GM19372 (cell line): ENCODE measurements around the gene NECTIN1.

ENCODE experiments used
- ATAC-seq: cut with Tn5 transposase; IDR thresholded peaks from one replicate; pipeline ENCODE4 v1.9.1; 2021; ENCODE audit warnings: mild to moderate bottlenecking, low read depth, moderate library complexity; ENCODE audit not compliant: unreplicated experiment

The NECTIN1 gene

DNA sequence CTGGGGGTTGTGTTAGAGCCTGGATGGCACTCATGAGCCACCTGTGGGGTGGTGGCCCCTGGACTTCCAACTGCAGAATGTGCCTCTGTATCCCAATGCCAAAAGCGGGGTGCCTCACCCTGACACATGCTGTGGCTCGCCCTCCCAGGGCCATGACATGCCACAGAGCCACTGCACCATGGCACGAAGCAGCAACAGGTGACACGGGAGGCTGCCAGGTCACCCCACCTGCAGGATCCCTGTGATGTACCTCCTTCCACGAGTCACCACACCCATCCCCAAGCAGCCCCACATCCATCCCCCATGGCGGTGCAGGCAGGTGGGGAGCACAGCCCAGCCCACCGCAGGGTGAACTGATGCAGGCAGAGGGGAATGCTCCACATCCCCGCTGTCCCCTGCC, 14.8 kb downstream of the NECTIN1 start:
- no peak for ATAC-seq

- no peak for ATAC-seq
Measured at GRCh38 chr11:119713359-119714040, 15.5 kb downstream of the NECTIN1 start.

DNA sequence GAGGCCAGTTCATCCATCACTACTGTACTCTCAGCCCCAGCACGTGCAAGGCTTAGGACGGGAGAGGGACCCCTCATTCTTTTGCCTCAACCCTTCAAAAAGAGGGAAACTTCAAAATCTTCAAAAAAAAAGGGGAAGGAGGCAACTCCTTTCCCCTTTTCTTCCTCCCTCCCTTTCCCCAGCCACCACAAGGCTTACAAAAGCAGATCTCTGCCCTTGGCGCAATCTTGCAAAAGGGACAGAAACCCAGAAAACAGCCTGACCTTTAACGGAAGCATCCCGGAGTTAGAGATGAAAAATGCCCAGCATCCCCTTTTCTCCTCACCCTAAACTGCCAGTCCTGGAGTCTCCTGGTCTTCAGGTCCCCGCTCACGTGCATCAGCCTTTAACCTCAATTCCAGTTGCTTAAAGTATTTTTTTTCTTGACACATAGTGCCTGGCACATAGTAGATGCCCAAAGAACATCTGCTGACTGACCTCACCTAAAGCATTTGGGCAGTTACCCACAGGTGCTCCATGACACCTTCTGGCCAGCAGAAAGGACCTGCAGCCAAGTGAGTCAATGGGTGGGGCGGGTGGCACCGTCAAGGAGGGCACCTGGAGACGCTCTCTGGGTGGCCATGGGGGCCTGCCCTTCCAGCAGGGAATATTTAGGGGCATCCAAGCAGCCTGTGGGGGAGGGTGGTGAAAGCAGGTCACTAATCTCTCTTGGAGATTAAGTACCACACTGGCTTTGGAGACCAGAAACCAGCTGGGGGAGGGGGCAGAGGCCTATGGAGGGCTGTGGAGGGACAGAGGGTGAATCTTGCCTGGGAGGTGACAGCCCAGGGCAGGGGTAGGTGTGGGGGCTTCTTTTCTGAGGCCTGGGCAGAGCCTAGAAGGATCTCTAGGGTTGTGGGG, 16.3 kb downstream of the NECTIN1 start:
- no peak for ATAC-seq

DNA sequence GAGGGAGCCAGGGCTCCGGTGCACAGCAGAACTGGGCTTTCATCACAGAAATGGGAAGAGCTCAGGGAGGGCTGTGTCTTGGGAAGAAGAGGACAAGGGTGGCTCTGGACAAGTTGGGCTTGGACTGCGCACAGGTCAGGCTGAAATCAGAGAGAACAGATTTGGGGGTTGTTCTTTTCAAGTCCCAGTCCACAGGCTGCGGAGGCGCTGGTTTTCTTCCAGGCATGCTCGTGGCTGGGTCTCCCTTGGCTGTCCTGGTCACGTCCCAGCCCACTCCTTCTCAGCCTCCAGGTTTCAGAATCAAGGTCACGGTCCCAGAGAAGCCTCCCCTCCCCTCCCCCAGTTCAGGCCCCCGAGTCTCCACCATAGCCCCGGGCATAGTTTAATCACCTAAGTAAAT, 17.0 kb downstream of the NECTIN1 start:
- ATAC-seq: no peak

- ATAC-seq: no peak
Measured at GRCh38 chr11:119711476-119711875, 17.5 kb downstream of the NECTIN1 start.

- no peak for ATAC-seq
Measured at GRCh38 chr11:119710417-119710816, 18.6 kb downstream of the NECTIN1 start.

DNA sequence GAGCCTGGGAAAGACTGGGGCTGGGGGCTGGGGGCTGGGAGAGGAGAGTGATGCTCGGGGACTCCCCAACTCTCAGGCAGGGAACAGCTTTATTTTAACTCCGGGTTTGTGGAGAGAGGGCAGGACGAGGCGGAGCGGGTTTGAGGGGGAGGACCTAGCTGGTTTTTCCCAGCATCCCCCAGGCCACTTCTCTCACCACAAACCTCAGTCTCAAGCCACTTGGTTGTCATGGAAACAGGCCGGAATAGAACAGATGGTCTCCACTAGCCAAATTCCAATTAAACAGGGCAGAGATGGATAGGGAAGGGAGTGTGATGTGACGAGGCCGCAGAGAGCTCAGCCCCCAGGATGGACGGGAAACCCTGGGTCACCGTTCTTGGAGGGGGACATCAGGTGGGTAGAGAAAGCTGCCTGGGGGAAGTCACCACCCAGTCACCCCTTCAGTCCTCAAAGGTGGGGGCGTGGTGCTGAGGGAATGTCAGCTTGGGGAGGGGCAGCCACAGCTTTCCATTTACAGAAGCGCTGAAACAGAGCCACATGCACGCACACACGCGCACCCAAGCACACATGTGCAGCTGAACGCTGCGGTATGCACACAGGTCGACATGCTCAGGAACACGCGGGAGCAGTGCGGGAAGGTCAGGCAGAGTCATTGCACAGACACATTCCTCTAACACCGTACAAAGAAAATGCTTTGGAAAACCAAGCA, 19.2 kb downstream of the NECTIN1 start:
- no peak for ATAC-seq

- ATAC-seq: no peak
Measured at GRCh38 chr11:119709171-119709570, 19.8 kb downstream of the NECTIN1 start.

DNA sequence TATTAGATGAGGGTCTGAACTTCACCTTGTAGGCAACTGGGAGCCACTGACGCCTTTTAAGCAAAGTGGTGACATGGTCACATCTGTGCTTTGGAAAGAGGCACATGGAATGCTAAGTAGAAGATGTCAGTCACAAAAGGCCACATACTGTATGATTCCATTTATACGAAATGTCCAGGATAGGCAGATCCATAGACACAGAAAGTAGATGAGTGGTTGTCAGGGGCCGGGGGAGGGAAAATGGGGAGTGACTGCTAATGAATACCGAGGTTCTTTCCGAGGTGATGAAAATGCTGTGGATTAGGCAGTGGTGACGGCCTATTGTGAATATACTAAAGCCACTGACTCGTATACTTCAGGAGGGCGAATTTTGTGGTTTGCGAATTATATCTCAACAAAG, 20.6 kb downstream of the NECTIN1 start:
- no peak for ATAC-seq

- no peak for ATAC-seq
Measured at GRCh38 chr11:119706887-119707286, 22.1 kb downstream of the NECTIN1 start.

DNA sequence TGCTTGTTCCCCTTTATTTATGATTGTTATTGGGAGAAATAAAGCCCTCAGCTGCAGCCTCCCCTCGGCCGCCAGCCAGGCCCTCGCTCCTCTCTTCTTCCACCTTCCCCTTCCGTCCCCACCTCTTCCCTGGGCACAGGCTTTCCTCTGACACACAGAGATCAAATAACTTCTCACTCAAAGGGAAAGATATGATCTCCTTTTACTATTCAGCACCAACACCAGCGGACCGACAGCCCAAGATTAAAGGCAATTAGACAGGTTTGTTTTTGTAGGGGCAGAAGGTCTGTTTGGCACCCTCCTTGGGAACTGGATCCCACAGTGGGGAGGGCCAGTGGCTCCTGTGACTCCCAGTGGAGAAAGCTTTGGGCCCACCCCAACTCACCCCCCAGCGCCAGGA, 23.0 kb downstream of the NECTIN1 start:
- ATAC-seq: no peak

DNA sequence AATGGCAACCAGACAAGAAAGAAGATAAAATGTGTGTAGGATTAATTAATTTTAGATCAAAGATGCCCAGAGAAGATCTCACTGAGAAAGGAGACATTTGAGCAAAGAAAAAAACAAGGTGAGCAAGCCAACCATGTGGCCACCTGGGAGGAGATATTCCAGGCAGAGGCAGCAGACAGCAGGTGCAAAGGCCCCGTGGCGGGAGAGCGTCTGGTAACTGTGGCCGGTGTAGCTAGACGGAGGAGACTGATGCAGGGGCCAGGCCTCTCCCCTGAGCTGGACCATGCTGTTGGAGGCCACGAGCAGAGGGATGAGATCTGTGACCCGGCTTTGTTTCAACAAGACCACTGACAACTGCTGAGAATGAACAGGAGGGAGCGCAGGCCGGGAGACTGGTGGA, 23.6 kb downstream of the NECTIN1 start:
- no peak for ATAC-seq

DNA sequence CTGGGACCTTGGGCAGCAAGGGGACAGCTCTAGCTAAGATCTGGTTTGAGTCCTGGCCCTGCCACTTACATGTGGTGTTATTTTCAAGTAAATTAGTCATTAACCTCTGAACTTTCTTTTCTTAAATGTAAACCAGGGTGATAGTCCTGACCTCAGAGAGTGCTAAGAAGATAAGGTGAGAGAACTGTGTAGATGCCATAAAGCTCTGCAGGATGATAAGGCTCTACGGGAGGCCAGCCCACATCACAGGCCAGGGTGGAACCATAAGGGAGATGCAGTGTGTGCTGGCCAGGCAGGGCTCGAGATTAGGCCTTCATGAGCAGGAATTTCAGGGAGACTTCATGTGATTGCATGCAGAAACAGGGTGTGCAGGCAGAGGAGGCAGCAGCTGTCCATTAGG, 24.2 kb downstream of the NECTIN1 start:
- ATAC-seq: no peak

DNA sequence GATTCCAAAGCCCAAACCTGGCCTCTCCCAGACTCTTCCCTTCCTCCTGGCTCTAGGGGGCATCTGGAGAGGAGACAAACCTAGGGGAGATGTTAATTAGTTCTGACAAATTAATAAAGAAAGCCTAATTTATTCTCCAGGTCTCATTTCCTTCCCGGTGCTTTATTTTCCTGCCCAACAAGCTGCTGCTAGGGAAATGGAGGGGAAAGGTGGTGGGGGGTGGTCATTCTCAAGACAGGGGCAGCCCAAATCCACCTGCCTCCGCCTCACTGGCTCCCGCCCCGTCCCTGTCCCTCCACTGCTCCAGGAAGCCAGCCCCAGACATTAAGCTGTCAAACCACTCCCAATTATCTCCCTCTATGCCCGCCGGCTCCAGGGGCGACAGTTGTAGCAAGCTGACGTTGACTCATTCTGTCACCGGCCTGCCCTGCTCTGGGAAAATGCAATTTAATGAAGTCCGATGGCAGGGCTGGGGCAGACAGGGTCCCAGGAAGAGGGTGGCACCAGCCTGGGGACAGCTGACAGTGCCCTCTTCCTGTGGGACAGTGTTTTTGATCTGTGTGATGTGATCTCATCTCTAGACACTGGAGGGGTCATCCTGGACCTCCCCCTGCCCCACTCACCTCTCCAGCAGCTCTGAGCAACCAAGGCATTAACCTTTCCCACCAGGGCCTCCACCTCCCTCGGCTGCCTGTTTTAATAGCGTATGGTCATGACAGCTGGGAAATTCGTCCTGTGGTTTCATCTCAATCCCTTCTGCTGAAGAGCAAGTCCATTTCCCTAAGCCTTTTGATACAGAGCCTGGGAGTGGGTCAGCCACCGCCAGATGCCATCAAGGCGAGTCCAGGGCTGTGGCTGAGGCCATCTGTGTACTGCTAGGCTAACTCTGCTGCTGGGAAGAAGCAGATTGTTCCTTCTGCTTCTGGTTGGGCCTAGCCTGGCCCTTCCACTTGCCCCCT, 27.1 kb downstream of the NECTIN1 start:
- no peak for ATAC-seq

- ATAC-seq: no peak
Measured at GRCh38 chr11:119700536-119701346, 28.3 kb downstream of the NECTIN1 start.

DNA sequence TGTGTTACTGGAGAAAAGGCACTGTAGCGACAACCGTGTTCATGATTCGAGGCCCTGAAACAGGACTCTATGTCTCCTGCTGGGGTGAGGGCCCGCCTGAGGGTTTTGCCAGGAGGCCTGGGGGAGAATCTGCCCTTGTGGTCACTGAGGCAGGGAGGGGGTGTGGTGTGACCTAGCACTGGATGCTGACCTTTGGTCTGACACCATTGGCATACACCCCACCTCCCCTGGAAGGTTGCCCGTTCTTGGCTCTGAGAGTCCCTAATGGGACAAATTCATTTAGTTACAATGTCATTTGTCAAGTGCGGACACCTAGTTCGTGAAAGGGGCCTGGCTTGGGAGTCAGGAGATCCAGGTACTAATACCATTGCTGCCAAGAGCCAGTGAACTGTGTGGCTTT, 29.0 kb downstream of the NECTIN1 start:
- ATAC-seq: no peak

DNA sequence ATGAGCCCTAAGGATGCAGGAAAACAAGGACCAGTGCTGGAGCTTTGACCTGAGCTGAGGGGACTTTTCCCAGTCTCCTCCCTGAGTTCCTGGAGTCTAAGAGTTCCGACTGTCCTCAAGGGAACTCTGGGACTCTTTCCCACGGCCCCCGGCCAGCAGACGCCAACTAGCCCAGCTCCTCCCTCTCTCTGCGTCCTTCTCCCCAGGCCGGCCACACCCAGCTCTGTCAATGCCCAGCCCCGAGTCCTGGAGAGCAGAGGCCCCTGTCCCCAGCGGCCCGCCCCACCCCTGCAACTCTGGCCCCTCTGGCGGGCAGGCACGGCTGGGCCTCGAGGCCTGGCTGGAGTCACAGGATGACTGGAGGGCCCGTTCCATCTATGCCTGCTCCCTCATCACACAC, 29.8 kb downstream of the NECTIN1 start:
- ATAC-seq: no peak

GRCh38 chr11:119697882-119698281, 31.1 kb downstream of the NECTIN1 start:
- no peak for ATAC-seq

DNA sequence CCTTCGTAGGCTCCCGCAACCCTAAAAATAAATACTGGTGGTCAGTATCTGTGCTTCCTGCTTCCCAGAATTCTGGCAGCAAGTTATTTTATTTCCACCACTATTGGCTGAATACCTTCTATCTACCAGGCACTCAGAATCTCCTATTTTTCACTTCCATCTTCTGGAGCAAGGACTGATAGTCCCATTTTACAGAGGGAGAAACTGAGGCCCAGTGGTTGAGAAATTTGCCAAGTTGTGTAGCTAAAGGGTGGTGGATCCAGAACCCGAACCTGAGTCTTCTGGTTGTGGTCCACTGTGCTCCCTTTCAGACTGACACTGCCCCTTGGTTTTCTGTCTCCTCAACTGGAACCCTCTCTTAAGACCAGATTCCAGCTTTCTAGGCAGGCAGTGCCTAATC, 31.6 kb downstream of the NECTIN1 start:
- no peak for ATAC-seq
